NCI-H1930 (cell line): ENCODE measurements around the gene TMEM69.
"Not testable (repeated sequence)": the region's sequence is repeated elsewhere in the genome, so short reads cannot be mapped to it uniquely, and the experiment has no call there.

Experiments used
- DNase-seq, 2 experiments: peaks; one replicate each; lab custom pipeline; 2025; lab: John Stamatoyannopoulos, UW

The TMEM69 gene

GRCh38 chr1:45687754-45688740 lies at the start of gene TMEM69:
TSS of gene TMEM69 (plus strand) at chr1:45688181. CDS start at chr1:45691069, 2,888 bp downstream.
- DNase-seq: peak; percentile 77 to 80

GRCh38 chr1:45640293-45640692 lies 47.7 kb upstream of the TMEM69 start:
- DNase-seq: no peak

GRCh38 chr1:45643321-45643720 lies 44.7 kb upstream of the TMEM69 start:
- DNase-seq: no peak

GRCh38 chr1:45643978-45644377 lies 44.0 kb upstream of the TMEM69 start:
- DNase-seq: no peak

- no peak for DNase-seq
Measured at GRCh38 chr1:45644661-45645060, 43.3 kb upstream of the TMEM69 start.

- DNase-seq: no peak
Measured at GRCh38 chr1:45647248-45648021, 40.5 kb upstream of the TMEM69 start.

GRCh38 chr1:45654540-45655280 lies 33.3 kb upstream of the TMEM69 start:
- DNase-seq: no peak

- DNase-seq: no peak
Measured at GRCh38 chr1:45656573-45657226, 31.3 kb upstream of the TMEM69 start.

GRCh38 chr1:45658171-45658570 lies 29.8 kb upstream of the TMEM69 start:
- no peak for DNase-seq

GRCh38 chr1:45659222-45659621 lies 28.8 kb upstream of the TMEM69 start:
- DNase-seq: no peak

- no peak for DNase-seq
Measured at GRCh38 chr1:45660336-45660735, 27.6 kb upstream of the TMEM69 start.

GRCh38 chr1:45666836-45667235 lies 21.1 kb upstream of the TMEM69 start:
- no peak for DNase-seq

GRCh38 chr1:45667321-45668111 lies 20.5 kb upstream of the TMEM69 start:
- DNase-seq: no peak

- DNase-seq: no peak
Measured at GRCh38 chr1:45668526-45668925, 19.5 kb upstream of the TMEM69 start.

GRCh38 chr1:45669379-45669778 lies 18.6 kb upstream of the TMEM69 start:
- DNase-seq: no peak

GRCh38 chr1:45669859-45670655 lies 17.9 kb upstream of the TMEM69 start:
- DNase-seq: no peak

GRCh38 chr1:45673956-45674355 lies 14.0 kb upstream of the TMEM69 start:
- no peak for DNase-seq

GRCh38 chr1:45674478-45674877 lies 13.5 kb upstream of the TMEM69 start:
- DNase-seq: no peak

GRCh38 chr1:45676553-45676952 lies 11.4 kb upstream of the TMEM69 start:
- not testable (repeated sequence) for DNase-seq

GRCh38 chr1:45677751-45678245 lies 10.2 kb upstream of the TMEM69 start:
- no peak for DNase-seq
